OCI-LY3 (cell line): ENCODE data around the gene ASB6.

Experiments used
- H2AFZ ChIP-seq: fragments of 200-600, 300-600 bp; shearing (Covaris generic); 2 replicates; pipeline ENCODE4 v1.6.0; 2014; ENCODE audit warnings: antibody characterized with exemption, low read depth, low read length
- H3K27ac ChIP-seq: fragments of 200-600, 300-600 bp; sonication (generic); 2 replicates; pipeline ENCODE4 v1.5.1; 2014; ENCODE audit warnings: mild to moderate bottlenecking, low read length, moderate library complexity, mixed read lengths
- H3K27me3 ChIP-seq: fragments of 200-600, 300-600 bp; sonication (generic); 2 replicates; pipeline ENCODE4 v1.6.1; 2014; ENCODE audit warnings: low read depth, low read length, mixed read lengths
- H3K36me3 ChIP-seq: fragments of 200-600, 300-600 bp; sonication (generic); replicated peaks from 2 replicates; pipeline ENCODE3; 2014; ENCODE audit warnings: low read depth, low read length, mixed read lengths
- H3K4me1 ChIP-seq: fragments of 300-600, 200-600 bp; sonication (generic); 2 replicates; pipeline ENCODE4 v1.6.1; 2014; ENCODE audit warnings: low read length, mixed read lengths
- H3K4me2 ChIP-seq: fragments of 200-600, 300-600 bp; sonication (generic); 2 replicates; pipeline ENCODE4 v1.6.1; 2014; ENCODE audit warnings: low read length, mixed read lengths
- H3K4me3 ChIP-seq: fragments of 300-600, 200-600 bp; sonication (generic); 2 replicates; pipeline ENCODE4 v1.5.1; 2014; ENCODE audit warnings: antibody characterized with exemption, mild to moderate bottlenecking, low read length, moderate library complexity
- H3K79me2 ChIP-seq: fragments of 300-600, 200-600 bp; shearing (Covaris generic); 2 replicates; pipeline ENCODE4 v1.6.1; 2014; ENCODE audit warnings: mild to moderate bottlenecking, low read length, mixed read lengths
- H3K9ac ChIP-seq: fragments of 300-600, 200-600 bp; shearing (Covaris generic); 2 replicates; pipeline ENCODE4 v1.6.0; 2014; ENCODE audit warnings: mild to moderate bottlenecking, low read length, moderate library complexity
- H3K9me3 ChIP-seq: fragments of 200-600, 300-600 bp; shearing (Covaris generic); 2 replicates; pipeline ENCODE4 v1.6.1; 2014; ENCODE audit warnings: low read length, mixed read lengths; ENCODE audit not compliant: insufficient read depth
- H4K20me1 ChIP-seq: fragments of 200-600, 300-600 bp; sonication (generic); 2 replicates; pipeline ENCODE4 v1.6.1; 2016; ENCODE audit warnings: low read length, mixed read lengths; ENCODE audit not compliant: insufficient read depth
- CTCF ChIP-seq: fragments of 200-600, 300-600 bp; sonication (generic); IDR thresholded peaks from 2 replicates; pipeline ENCODE4 v1.5.1; 2014; ENCODE audit warnings: antibody characterized with exemption, low read length, low read depth
- EZH2phosphoT487 ChIP-seq: fragments of 200-600 bp; shearing (Covaris generic); IDR thresholded peaks from 2 replicates; pipeline ENCODE4 v1.6.1; 2018; ENCODE audit warnings: antibody characterized with exemption, mixed run types, low read depth

ASB6 gene

GRCh38 chr9:129615407-129616285 is 26.3 kb downstream of the ASB6 start:
- H3K4me3 ChIP-seq = no peak overlapping the region
- no peak overlapping the region for H3K27ac ChIP-seq
- H3K36me3 ChIP-seq = no peaks in the 10 kb centered on the region
- H3K79me2 ChIP-seq = no peaks in the 10 kb centered on the region
- H3K9ac ChIP-seq = no peak overlapping the region
- no peaks in the 10 kb centered on the region for H3K9me3 ChIP-seq
- no peaks in the 10 kb centered on the region for H4K20me1 ChIP-seq
- TF ChIP-seq CTCF (no peak), EZH2phosphoT487 (no peak)
- H3K4me1 ChIP-seq = peaks cover 4% of the 10 kb centered on the region
- H3K4me2 ChIP-seq = no peak overlapping the region
- H3K27me3 ChIP-seq = peaks cover 10% of the 10 kb centered on the region
- H2AFZ ChIP-seq = no peak overlapping the region

- peaks cover 5% of the 10 kb centered on the region for H3K4me1 ChIP-seq
- H3K9ac ChIP-seq = no peak overlapping the region
Measured at GRCh38 chr9:129614932-129615331, 27.0 kb downstream of the ASB6 start.

GRCh38 chr9:129613520-129614175 is 28.3 kb downstream of the ASB6 start:
- no peaks in the 10 kb centered on the region for H3K79me2 ChIP-seq
- no peaks in the 10 kb centered on the region for H3K9me3 ChIP-seq
- no peak overlapping the region for H3K4me3 ChIP-seq
- no peaks in the 10 kb centered on the region for H3K36me3 ChIP-seq
- H3K4me1 ChIP-seq = peaks cover 9% of the 10 kb centered on the region
- H4K20me1 ChIP-seq = no peaks in the 10 kb centered on the region
- no peak overlapping the region for H3K4me2 ChIP-seq
- H3K27me3 ChIP-seq = peaks cover 20% of the 10 kb centered on the region
- no peak overlapping the region for H2AFZ ChIP-seq
- H3K9ac ChIP-seq = no peak overlapping the region
- H3K27ac ChIP-seq = no peak overlapping the region
- no peak for TF ChIP-seq CTCF
- no peak for TF ChIP-seq EZH2phosphoT487

More at GRCh38 chr9:129614932-129615331, 27.0 kb downstream of the ASB6 start:
- Histone ChIP-seq H3K36me3 (no peaks in the 10 kb centered on the region), H3K27me3 (peaks cover 10% of the 10 kb centered on the region), H3K79me2 (no peaks in the 10 kb centered on the region), H3K4me3 (no peak overlapping the region), H3K4me2 (no peak overlapping the region), H4K20me1 (no peaks in the 10 kb centered on the region), H3K9me3 (no peaks in the 10 kb centered on the region), H3K27ac (no peak overlapping the region), H2AFZ (no peak overlapping the region)
- no peak for TF ChIP-seq CTCF
- TF ChIP-seq EZH2phosphoT487 = no peak

- Histone ChIP-seq H4K20me1 (no peaks in the 10 kb centered on the region), H3K36me3 (no peaks in the 10 kb centered on the region), H3K79me2 (no peaks in the 10 kb centered on the region), H3K9me3 (no peaks in the 10 kb centered on the region), H3K4me3 (no peak overlapping the region), H3K4me2 (no peak overlapping the region), H2AFZ (no peak overlapping the region), H3K27me3 (peaks cover 22% of the 10 kb centered on the region), H3K27ac (no peak overlapping the region), H3K4me1 (peaks cover 9% of the 10 kb centered on the region), H3K9ac (no peak overlapping the region)
- TF ChIP-seq CTCF = no peak
- no peak for TF ChIP-seq EZH2phosphoT487
Measured at GRCh38 chr9:129612815-129613519, 29.0 kb downstream of the ASB6 start.
